Effector memory CD8-positive, alpha-beta T cell (primary cell): Measurements from ENCODE around the gene ANO4.
"Not testable (repeated sequence)": the region's sequence is repeated elsewhere in the genome, so short reads cannot be mapped to it uniquely, and the experiment has no call there.

Experiments
- ATAC-seq: fragments of 150-1000 bp; cut with Tn5 transposase; replicated peaks from 2 replicates; pipeline ENCODE4 v1.10.0; 2021; ENCODE audit warnings: mild to moderate bottlenecking, moderate library complexity
- DNase-seq, 3 experiments: peaks; one replicate each; pipeline ENCODE4 v3.0.0; 2021
- H3K27ac Mint-ChIP-seq, 2 donors: one replicate each; pipeline ENCODE4 v1.8.0; 2022; ENCODE audit warnings: mild to moderate bottlenecking in 2 of 2, mixed read lengths in 2 of 2, moderate library complexity in 2 of 2
- H3K27me3 Mint-ChIP-seq, 2 donors: one replicate each; pipeline ENCODE4 v1.8.0; 2022; ENCODE audit warnings: mixed read lengths in 2 of 2
- H3K36me3 Mint-ChIP-seq: one replicate; pipeline ENCODE4 v1.8.0; 2022; ENCODE audit warnings: mild to moderate bottlenecking, moderate library complexity, mixed read lengths; ENCODE audit not compliant: insufficient read depth
- H3K4me1 Mint-ChIP-seq, 2 donors: one replicate each; pipeline ENCODE4 v1.8.0; 2022; ENCODE audit warnings: low read depth in 2 of 2, mixed read lengths in 2 of 2
- H3K4me3 Mint-ChIP-seq, 2 donors: one replicate each; pipeline ENCODE4 v1.8.0; 2022; ENCODE audit warnings: mild to moderate bottlenecking in 2 of 2, mixed read lengths in 2 of 2, moderate library complexity in 2 of 2
- H3K9me3 Mint-ChIP-seq, 2 donors: one replicate each; pipeline ENCODE4 v1.8.0; 2022; ENCODE audit warnings: mixed read lengths in 2 of 2

The ANO4 gene

DNA sequence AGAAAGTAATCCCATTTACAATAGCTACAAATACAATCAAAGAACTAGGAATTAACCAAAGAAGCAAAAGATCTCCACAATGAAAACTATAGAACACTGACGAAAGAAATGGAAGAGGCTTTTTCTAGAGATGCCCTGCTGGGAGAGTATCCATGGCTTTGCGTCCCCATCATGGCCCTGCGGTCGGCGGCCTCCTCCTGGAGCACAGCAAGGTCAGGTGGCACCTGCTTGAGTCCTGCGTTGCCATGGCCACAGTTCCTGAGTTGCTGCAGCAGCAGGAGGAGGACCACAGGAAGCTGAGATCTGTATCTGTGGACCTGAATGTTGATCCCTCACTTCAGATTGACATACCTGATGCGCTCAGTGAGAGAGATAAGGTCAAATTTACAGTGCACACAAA lies 271.9 kb downstream of the ANO4 start:
- Mint-ChIP-seq H3K4me3 (no peak overlapping the region), H3K27me3 (no peaks in the 10 kb centered on the region), H3K36me3 (no peaks in the 10 kb centered on the region), H3K9me3 (peaks cover 4 to 8% of the 10 kb centered on the region in 2 donors), H3K4me1 (no peaks in the 10 kb centered on the region), H3K27ac (no peak overlapping the region)
- ATAC-seq (no peak), DNase-seq (no peak)

DNA sequence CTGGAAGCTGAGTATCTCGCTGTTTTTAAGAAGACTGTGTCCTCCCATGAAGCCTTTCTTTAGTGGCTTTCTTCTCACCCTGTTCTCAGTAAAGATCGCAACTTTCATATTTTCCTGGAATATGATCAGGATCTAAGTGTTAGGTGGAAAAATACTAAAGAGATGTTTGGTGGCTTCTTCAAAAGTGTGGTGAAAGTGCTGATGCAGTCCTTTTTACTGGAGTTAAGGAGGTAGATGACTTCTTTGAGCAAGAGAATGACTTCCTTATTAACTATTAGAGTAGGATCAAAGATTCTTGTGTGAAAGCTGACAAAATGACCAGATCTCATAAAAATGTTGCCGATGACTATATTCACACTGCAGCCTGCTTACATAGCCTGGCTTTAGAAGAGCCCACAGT lies 273.8 kb downstream of the ANO4 start:
- DNase-seq = no peak

DNA sequence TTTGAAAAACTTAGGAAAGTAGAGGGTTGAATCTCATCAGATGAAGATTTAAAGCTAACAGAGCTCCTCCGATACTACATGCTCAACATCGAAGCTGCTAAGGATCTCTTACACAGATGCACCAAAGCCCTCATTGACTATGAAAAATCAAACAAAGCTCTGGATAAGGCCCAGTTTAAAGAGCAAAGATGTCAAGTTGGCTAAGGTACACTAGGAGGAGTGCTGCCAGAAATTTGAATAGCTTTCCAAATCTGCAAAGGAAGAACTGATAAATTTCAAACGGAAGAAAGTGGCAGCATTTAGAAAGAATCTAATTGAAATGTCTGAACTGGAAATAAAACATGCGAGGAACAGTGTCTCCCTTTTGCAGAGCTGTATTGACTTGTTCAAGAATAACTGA lies 274.3 kb downstream of the ANO4 start:
- H3K4me1 Mint-ChIP-seq = no peaks in the 10 kb centered on the region
- H3K27ac Mint-ChIP-seq = no peak overlapping the region
- H3K36me3 Mint-ChIP-seq = peaks cover 4% of the 10 kb centered on the region
- H3K9me3 Mint-ChIP-seq = peaks cover 2 to 8% of the 10 kb centered on the region in 2 donors
- no peak for DNase-seq
- H3K4me3 Mint-ChIP-seq = no peak overlapping the region
- no peaks in the 10 kb centered on the region for H3K27me3 Mint-ChIP-seq
- no peak for ATAC-seq

More for the DNA sequence above, 273.8 kb downstream of the ANO4 start:
- ATAC-seq = no peak
- peaks cover 2 to 8% of the 10 kb centered on the region in 2 donors for H3K9me3 Mint-ChIP-seq
- H3K27me3 Mint-ChIP-seq = no peaks in the 10 kb centered on the region
- no peak overlapping the region for H3K4me3 Mint-ChIP-seq
- no peaks in the 10 kb centered on the region for H3K4me1 Mint-ChIP-seq
- peaks cover 4% of the 10 kb centered on the region for H3K36me3 Mint-ChIP-seq
- no peak overlapping the region for H3K27ac Mint-ChIP-seq

DNA sequence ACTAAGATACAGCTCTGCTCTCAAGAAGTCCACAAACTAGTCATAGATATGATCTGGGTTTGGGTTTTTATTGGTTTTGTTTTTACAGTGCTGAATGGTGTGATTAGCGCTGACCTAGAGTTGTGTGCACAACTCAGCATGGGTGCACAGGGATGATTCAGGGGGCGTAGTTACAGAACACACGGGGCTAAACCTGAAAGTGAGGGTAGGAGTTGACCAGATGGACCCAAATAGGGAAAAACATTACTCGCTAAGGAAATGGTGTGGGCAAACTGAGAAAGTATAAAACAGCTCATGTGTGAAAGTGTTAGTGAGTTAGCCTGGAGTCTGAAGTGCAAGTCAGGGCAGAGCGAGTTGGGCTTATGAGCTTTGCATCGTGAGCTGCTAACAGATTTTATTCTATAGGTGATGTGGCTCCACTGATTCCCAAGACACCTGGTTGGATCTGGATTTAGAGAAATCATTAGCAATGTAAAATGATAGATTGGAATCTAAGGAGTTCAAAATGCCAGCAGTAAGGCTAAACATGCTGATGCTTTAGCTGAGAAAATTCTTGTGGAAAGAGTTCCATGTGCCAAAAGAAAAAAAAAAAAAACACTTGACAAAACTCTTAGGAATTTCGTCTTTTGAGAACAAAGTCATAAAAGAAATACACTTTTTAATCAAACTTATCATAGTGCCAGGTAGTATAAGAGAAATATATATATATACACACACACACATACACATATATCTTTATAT lies 280.5 kb downstream of the ANO4 start:
- ATAC-seq = no peak
- no peak for DNase-seq

DNA sequence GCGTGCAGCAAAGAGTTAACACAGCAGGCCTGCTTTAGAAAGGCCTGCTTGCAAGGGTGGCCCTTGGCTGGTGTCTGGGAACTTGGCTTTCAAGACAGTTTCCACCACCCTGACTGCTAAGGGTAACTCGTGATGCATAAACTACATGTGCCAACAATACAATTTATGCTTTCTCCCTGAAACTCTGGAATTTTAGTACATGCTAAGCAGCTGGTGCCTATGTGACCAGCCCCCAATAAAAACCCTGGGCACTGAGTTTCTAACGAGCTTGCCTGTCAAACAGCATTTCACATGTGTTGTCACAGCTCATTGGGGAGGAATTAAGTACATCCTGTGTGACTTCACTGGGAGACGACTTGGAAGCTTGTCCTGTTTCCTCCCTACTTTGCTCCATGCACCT lies 282.3 kb downstream of the ANO4 start:
- Mint-ChIP-seq H3K4me3 (no peak overlapping the region), H3K4me1 (no peaks in the 10 kb centered on the region), H3K9me3 (peaks cover 0 to 3% of the 10 kb centered on the region in 2 donors), H3K27me3 (no peaks in the 10 kb centered on the region), H3K36me3 (peaks cover 4% of the 10 kb centered on the region), H3K27ac (no peak overlapping the region)
- DNase-seq (no peak), ATAC-seq (no peak)

More for the DNA sequence above, 280.5 kb downstream of the ANO4 start:
- Mint-ChIP-seq H3K27me3 (no peaks in the 10 kb centered on the region), H3K4me1 (no peaks in the 10 kb centered on the region), H3K27ac (no peak overlapping the region), H3K36me3 (peaks cover 4% of the 10 kb centered on the region), H3K9me3 (peaks cover 0 to 2% of the 10 kb centered on the region in 2 donors), H3K4me3 (no peak overlapping the region)

DNA sequence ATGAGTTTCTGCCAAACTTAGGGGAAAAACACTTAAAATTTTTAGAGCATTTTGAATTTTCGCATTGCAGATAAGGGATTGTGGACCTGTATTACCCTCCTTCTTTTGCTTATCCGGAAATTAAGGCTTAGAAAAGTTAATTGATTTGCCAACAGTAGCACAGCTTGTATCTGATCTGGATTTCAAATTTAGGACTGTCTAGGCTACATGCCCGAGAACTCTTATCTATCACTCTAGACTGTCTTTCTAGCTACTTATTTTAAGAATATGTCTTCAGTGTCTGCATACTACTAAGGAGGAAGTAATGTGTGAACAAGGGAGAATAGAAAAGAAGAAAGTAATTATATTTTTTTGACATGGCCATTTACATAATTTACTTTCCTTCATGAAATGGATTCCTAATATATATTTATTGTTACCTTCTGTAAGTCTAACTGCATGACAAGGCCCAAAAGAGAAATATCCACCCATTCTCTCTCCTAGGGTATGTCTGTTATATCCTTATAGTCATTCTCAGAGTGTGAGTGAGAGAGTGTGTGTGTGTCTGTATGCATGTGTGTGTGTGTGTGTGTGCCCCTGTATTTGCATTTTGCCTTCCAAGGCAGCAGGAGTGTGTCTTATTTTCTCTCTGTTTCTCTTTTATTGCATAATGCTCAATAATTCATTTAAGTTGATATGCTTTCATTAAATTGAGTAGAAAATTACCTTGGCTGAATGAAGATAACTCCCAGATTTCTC lies 283.4 kb downstream of the ANO4 start:
- Mint-ChIP-seq H3K36me3 (peaks cover 4% of the 10 kb centered on the region), H3K27ac (no peak overlapping the region), H3K4me3 (no peak overlapping the region), H3K4me1 (no peaks in the 10 kb centered on the region), H3K27me3 (no peaks in the 10 kb centered on the region), H3K9me3 (peaks cover 0 to 3% of the 10 kb centered on the region in 2 donors)
- ATAC-seq (no peak), DNase-seq (no peak)

DNA sequence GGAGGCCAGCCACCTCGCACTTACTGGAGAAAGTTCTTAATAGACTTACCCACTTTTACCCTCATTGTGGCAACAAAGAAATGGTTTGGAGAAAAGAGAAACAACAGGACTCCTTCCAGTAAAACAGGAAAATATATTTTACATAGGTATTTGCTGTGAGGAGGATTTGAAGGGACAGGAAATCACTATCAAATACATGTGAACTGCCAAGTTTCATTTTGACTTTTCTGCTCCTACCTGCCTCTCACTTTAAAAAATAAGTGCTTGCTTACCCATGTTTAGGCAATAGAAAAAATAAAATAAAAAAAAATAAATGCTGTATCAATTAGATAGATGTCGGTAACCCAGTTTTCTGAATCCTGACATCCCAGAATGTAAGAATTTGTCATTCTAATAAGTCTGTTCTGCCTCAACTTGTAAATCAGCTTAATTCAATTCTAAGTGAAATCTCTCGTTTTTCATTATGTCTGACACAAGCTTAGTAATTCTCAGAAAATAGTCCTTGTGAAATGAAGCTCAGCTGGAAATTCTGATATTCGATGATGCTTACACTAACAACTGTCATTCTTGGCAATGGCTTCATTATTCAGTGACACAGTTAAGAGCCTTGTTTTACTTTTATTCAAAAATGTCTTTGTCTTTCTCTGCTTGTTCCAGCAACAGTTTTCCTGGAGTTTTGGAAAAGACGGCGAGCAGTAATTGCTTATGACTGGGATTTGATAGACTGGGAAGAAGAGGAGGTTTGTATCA lies 284.1 kb downstream of the ANO4 start:
- Mint-ChIP-seq H3K27me3 (no peaks in the 10 kb centered on the region), H3K27ac (no peak overlapping the region), H3K4me1 (no peaks in the 10 kb centered on the region), H3K4me3 (no peak overlapping the region), H3K9me3 (peaks cover 0 to 1% of the 10 kb centered on the region in 2 donors), H3K36me3 (no peaks in the 10 kb centered on the region)
- no peak for DNase-seq
- no peak for ATAC-seq

DNA sequence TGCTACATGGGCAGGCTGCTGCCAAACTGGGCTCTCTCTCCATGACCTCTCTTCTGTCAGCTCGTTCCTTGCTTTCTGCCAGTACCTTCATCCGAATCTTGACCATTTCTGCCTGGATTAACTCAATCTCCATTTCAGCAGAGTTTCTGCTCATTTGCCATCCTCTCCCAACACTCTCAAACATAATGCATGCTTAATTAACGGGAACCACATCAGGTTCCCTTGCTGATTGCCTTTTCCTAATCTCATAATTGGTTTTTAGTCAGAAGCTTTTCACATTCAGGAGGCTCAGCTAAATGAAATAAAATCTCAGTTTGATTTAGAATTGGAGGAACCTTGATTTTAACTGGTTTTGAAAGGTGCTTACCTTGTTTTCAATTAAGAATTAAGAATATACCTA lies 288.1 kb downstream of the ANO4 start:
- Mint-ChIP-seq H3K9me3 (peaks cover 0 to 1% of the 10 kb centered on the region in 2 donors), H3K4me1 (peaks cover 0 to 3% of the 10 kb centered on the region in 2 donors), H3K27ac (no peak overlapping the region), H3K27me3 (no peaks in the 10 kb centered on the region), H3K36me3 (no peaks in the 10 kb centered on the region), H3K4me3 (no peak overlapping the region)
- DNase-seq (no peak), ATAC-seq (no peak)

DNA sequence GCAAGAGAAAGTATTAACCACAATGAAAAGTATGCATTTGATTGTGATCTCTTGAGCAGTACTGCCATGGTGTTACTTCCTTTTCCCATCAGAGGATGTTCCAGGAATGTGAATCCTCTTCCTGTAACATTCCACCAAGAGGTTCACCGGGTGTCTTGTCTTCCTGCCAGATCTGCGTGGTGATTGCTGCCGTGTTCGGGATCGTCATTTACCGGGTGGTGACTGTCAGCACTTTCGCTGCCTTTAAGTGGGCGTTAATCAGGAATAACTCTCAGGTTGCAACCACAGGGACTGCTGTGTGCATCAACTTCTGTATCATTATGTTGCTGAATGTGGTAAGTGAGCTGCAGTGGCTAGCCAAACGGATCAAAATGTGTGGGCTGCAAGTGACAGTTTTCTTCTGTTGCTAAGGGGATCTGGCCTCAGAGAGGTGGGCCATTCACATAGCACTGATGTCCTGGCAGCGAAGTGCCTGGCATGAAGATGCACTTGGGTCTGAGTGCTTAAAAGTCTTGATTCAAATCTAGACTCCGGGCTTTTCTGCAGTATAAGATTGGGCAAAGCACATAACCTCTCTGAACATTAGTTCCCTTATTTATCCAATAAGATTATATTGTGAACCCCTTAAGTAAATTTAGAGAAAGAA lies 292.0 kb downstream of the ANO4 start:
- Mint-ChIP-seq H3K4me3 (peak overlapping the region in 1 of 2 donors; percentile 11), H3K36me3 (no peaks in the 10 kb centered on the region), H3K9me3 (peaks cover 0 to 4% of the 10 kb centered on the region in 2 donors), H3K4me1 (peaks cover 0 to 3% of the 10 kb centered on the region in 2 donors), H3K27ac (no peak overlapping the region), H3K27me3 (no peaks in the 10 kb centered on the region)
- ATAC-seq = no peak
- no peak for DNase-seq

DNA sequence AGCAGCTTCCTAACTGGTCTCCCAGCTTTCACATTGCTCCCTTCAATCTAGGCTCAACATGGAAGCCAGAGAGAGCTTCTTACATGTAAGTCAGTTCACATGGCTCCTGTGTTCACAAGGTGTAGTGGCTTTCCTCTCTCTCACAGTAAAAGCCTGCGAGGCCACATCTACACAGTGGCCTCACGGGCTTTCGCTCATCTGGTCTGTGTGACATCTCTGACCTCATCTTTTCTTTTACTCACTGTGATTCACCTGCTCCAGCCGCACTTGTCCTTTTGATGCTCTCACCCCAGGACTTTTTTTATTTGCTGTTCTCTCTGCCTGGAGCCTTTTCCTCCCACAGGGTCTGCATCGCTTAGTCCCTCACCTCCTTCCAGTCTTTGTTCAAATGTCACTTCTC lies 293.3 kb downstream of the ANO4 start:
- Mint-ChIP-seq H3K27me3 (no peaks in the 10 kb centered on the region), H3K4me3 (no peak overlapping the region), H3K4me1 (peaks cover 0 to 3% of the 10 kb centered on the region in 2 donors), H3K27ac (no peak overlapping the region), H3K9me3 (peaks cover 0 to 3% of the 10 kb centered on the region in 2 donors), H3K36me3 (no peaks in the 10 kb centered on the region)
- DNase-seq = no peak
- no peak for ATAC-seq

DNA sequence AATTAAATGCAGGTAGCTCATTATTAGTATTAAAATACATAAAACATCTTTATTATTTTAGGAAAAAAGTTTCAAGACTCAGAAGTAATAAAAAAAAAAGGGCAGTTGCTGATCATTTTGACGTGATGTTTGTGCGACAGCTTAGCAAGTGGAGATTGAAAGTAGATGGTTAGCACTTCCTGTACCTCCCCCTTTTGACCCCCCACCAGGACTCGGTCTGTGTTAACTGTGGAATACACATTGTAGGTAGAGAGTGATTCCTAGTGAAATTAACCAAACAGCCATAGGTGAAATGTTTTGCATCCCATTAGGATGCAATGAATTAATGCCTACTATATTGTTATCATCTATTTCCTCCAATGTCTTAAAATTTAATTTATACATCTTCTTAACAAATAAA lies 294.7 kb downstream of the ANO4 start:
- Mint-ChIP-seq H3K9me3 (peaks cover 0 to 3% of the 10 kb centered on the region in 2 donors), H3K36me3 (no peaks in the 10 kb centered on the region), H3K4me3 (no peak overlapping the region), H3K27ac (no peak overlapping the region), H3K27me3 (no peaks in the 10 kb centered on the region), H3K4me1 (peaks cover 0 to 3% of the 10 kb centered on the region in 2 donors)
- DNase-seq = no peak
- no peak for ATAC-seq

DNA sequence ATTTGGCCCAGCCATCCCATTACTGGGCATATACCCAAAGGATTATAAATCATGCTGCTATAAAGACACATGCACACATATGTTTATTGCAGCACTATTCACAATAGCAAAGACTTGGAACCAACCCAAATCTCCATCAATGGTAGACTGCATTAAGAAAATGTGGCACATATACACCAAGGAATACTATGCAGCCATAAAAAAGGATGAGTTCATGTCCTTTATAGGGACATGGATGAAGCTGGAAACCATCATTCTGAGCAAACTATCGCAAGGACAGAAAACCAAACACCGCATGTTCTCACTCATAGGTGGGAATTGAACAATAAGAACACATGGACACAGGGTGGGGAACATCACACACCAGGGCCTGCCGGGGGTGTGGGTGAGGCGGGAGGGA lies 295.6 kb downstream of the ANO4 start:
- not testable (repeated sequence) for H3K27ac Mint-ChIP-seq, ATAC-seq, DNase-seq, H3K27me3 Mint-ChIP-seq, H3K4me3 Mint-ChIP-seq, H3K9me3 Mint-ChIP-seq, H3K4me1 Mint-ChIP-seq, H3K36me3 Mint-ChIP-seq

DNA sequence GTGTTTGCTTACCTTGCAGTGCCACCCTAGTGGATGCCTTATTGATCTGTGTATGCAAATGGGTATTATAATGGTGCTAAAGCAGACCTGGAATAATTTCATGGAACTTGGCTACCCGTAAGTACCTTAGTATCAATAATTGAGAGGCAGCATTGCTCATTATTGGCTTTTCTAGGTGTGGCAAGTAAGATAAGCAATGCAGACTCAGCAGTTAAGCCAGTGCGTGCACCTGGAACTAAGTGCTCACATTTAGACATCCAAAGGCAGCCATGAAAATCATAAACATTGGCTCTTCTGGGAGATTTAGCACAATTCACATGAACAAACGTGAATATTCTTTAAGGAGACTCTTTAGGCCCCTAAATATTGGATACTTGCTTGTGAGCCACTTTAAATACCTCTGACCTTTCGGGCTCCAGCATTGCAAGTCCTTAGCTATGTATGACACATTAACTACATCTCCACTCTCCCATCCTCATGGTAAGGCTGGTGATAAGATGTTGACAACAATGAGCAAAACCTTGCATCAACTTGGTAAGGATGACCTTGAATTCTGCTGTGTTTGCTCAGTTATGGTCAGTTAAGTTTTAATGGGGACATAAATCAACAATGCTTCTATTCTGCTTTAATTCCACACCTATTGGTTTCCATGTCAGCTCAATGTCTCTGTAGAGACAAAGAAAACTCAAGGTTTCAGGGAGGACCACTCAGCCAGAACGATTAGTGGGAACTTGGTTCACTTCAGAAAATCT lies 303.4 kb downstream of the ANO4 start:
- Mint-ChIP-seq H3K27ac (no peak overlapping the region), H3K4me3 (no peak overlapping the region), H3K27me3 (no peaks in the 10 kb centered on the region), H3K4me1 (no peaks in the 10 kb centered on the region), H3K9me3 (no peaks in the 10 kb centered on the region), H3K36me3 (no peaks in the 10 kb centered on the region)
- no peak for ATAC-seq
- no peak for DNase-seq
